IPS-18a (cell line): ENCODE data around the gene UNC5C.
A peak's percentile ranks its signal among the peaks of the same experiment; 100 is the strongest.

ENCODE experiments used
- H3K27ac ChIP-seq: one replicate; pipeline ENCODE4 v1.5.1; 2013; ENCODE audit warnings: low read length
- H3K27me3 ChIP-seq: one replicate; pipeline ENCODE4 v1.6.1; 2013; ENCODE audit warnings: mild to moderate bottlenecking, low read length; ENCODE audit not compliant: control insufficient read depth, insufficient read depth
- H3K36me3 ChIP-seq: one replicate; pipeline ENCODE4 v1.6.1; 2013; ENCODE audit warnings: low read depth, low read length; ENCODE audit not compliant: control insufficient read depth
- H3K4me1 ChIP-seq: one replicate; pipeline ENCODE4 v1.6.1; 2013; ENCODE audit warnings: low read depth, low read length; ENCODE audit not compliant: control insufficient read depth
- H3K4me3 ChIP-seq: one replicate; pipeline ENCODE4 v1.5.1; 2013; ENCODE audit warnings: low read length
- H3K9ac ChIP-seq: one replicate; pipeline ENCODE4 v1.6.1; 2013; ENCODE audit warnings: mild to moderate bottlenecking, low read length, moderate library complexity
- H3K9me3 ChIP-seq: one replicate; pipeline ENCODE4 v1.6.1; 2013; ENCODE audit warnings: low read depth, low read length; ENCODE audit not compliant: control insufficient read depth

Gene UNC5C

DNA sequence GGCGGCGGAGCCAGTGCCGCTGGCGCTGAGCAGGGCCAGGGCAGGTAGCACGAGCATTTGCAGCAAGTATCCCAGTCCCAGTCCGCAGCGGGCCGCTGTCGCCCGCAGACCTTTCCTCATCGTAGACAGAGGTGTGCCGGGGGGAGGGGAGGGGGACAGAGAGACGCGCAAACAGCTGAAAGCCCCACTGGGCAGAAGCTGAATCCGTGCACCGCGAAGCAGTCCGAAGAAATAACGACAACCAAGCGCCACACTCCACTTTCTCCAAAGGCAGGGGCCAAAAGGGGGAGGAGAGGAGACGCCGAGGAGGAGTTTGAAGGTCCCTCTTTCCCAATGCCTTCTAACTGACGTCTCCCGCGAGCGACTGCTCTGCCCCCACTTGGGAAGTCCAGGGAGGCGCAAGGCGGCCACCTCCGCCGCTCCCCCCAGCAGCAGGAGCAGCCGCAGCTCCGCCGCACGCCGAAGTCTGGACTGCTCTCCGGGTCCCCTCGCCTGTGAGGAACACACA lies at the start of gene UNC5C:
UNC5C (minus strand) TSS at position 236 of the 508 bp plus-strand sequence.
- no peak within 1 kb of the TSS for H3K27ac ChIP-seq
- no peaks in the 10 kb centered on the region for H3K36me3 ChIP-seq
- H3K4me3 ChIP-seq: peak within 1 kb of the TSS; percentile 66
- no peaks in the 10 kb centered on the region for H3K9me3 ChIP-seq
- peaks cover 19% of the 10 kb centered on the region for H3K4me1 ChIP-seq
- peak within 1 kb of the TSS; percentile 21 for H3K9ac ChIP-seq
- peaks cover 66% of the 10 kb centered on the region for H3K27me3 ChIP-seq

DNA sequence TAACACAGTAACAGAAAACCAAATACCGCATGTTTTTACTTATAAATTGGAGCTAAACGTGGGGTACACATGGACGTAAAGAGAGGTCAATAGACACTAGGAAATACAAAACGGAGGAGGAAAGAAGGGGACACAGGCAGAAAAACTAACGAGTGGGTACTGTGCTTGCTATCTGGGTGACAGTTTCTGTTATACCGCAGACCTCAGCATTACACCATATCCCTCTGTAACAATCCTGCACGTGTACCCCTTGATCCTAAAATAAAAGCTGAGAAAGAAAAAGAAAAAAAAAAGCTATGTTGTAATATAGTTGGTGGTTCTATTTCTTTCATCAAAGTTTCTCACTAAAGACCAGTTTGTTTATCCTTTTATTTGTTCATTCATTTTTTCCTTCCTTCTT lies 47.9 kb upstream of the UNC5C start:
- H3K9me3 ChIP-seq: no peaks in the 10 kb centered on the region

DNA sequence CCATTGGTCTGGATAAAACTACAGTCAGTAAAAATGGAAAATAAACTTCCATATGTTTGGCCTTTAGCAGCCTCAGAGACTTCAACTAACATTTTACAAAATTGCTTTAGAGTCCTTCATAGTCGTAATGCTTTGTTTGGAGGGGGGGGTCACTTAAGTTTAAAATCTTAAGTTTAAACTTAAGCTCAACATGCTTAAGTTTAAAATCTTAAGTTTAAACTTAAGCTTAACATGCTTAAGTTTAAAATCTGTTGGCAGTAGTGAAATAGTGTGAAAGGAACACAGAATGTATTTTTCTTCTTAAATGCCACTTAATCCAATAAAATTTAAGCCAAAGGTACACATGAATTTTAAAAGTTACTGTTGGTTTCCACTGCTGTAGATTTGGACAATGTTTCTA lies 45.9 kb upstream of the UNC5C start:
- Histone ChIP-seq H3K27ac (no peak overlapping the region), H3K4me3 (no peak overlapping the region), H3K9ac (no peak overlapping the region), H3K4me1 (no peaks in the 10 kb centered on the region), H3K36me3 (no peaks in the 10 kb centered on the region), H3K27me3 (no peaks in the 10 kb centered on the region), H3K9me3 (no peaks in the 10 kb centered on the region)

More for the DNA sequence above, 47.9 kb upstream of the UNC5C start:
- H3K27ac ChIP-seq: no peak overlapping the region
- H3K4me1 ChIP-seq: no peaks in the 10 kb centered on the region
- H3K9ac ChIP-seq: no peak overlapping the region
- no peaks in the 10 kb centered on the region for H3K27me3 ChIP-seq
- no peaks in the 10 kb centered on the region for H3K36me3 ChIP-seq
- no peak overlapping the region for H3K4me3 ChIP-seq

DNA sequence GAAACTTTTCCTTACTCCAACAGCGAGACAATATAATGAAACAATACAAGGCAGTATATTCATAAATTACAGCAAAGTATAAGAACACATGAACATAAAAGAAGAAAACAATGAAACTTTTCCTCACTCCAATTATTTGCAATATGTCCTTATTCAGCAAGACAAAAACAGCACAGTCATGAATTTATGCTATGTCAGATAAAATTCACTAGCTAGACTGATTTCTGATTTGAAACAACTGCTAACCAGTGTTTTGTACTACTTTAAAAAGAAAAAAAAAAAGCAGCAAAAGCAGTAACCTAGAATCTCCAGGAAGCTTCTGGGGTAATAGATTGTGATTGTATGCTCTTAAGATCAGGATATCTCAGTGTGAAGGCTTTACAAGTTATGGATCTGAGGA lies 45.2 kb upstream of the UNC5C start:
- no peak overlapping the region for H3K4me3 ChIP-seq
- no peaks in the 10 kb centered on the region for H3K4me1 ChIP-seq
- H3K9me3 ChIP-seq: no peaks in the 10 kb centered on the region
- H3K36me3 ChIP-seq: no peaks in the 10 kb centered on the region
- no peak overlapping the region for H3K9ac ChIP-seq
- H3K27ac ChIP-seq: no peak overlapping the region
- no peaks in the 10 kb centered on the region for H3K27me3 ChIP-seq

DNA sequence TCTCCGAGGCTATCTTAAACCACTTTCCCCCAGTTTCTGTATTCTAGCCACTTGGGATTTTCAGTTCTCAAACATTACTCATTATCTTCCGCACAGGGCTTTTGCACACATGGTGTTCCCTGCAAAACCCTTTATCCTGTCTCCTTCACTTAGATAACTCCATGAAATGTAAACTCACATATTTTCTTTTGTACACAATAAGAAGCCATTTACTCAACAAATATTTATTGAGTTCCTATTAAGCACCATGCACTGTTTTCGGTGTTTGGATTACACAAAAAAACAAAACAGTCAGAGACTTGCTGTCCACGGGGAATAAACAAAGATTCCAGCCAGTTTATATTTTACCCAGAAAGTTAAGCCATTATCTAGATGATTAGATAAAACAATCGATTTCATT lies 42.5 kb upstream of the UNC5C start:
- H3K4me1 ChIP-seq: no peaks in the 10 kb centered on the region
- no peaks in the 10 kb centered on the region for H3K36me3 ChIP-seq
- no peak overlapping the region for H3K4me3 ChIP-seq
- no peaks in the 10 kb centered on the region for H3K27me3 ChIP-seq
- H3K27ac ChIP-seq: no peak overlapping the region
- no peaks in the 10 kb centered on the region for H3K9me3 ChIP-seq
- H3K9ac ChIP-seq: no peak overlapping the region

DNA sequence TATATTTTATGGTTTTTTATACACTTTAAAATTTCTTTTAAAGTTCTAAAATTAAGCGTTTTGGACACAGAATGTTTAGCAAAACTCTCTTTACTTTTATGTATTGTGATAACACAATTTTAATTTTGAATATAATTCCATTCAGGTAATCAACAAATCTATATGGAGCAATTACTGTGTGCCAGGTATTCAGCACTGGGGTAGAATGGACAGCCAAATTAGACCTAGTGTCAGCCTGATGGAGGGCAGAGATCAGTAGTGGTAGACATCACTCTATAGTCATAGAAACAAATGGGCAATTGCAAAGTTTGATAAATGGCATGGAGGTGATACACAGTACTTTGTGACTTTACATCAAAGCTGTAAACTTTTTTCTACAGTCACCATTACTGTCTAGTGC lies 41.8 kb upstream of the UNC5C start:
- Histone ChIP-seq H3K4me3 (no peak overlapping the region), H3K9ac (no peak overlapping the region), H3K27ac (no peak overlapping the region), H3K36me3 (no peaks in the 10 kb centered on the region), H3K9me3 (no peaks in the 10 kb centered on the region), H3K4me1 (no peaks in the 10 kb centered on the region), H3K27me3 (no peaks in the 10 kb centered on the region)

DNA sequence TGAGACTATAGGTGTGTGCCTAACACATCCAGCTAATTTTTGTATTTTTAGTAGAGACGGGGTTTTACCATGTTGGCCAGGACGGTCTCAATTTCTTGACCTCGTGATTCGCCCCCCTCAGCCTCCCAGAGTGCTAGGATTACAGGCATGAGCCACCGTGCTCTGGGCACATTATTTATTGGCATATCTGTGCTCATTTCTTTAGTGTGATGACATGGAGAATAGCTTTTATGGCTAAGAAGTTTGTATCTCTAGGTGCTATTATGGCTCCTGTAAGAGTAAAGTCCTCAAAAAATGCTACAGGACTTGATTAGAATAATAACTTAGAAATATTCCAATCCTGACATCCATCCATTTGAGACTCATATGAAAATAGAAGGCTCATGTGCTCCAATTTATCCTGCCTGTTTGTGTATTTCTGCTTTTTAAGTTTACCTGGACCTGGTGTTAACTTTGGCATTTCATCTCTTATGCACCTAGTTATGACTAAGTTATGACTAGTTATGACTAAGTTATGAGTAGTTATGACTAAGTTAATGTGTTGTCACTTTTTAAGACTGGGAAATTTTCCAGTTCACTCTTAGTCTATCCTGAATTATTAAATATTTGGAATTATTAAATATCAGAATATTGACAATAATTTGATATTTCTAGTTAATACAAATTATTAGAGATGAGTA lies 36.4 kb upstream of the UNC5C start:
- no peaks in the 10 kb centered on the region for H3K27me3 ChIP-seq
- H3K4me1 ChIP-seq: no peaks in the 10 kb centered on the region
- H3K9ac ChIP-seq: no peak overlapping the region
- H3K36me3 ChIP-seq: no peaks in the 10 kb centered on the region
- H3K4me3 ChIP-seq: no peak overlapping the region
- H3K9me3 ChIP-seq: no peaks in the 10 kb centered on the region
- no peak overlapping the region for H3K27ac ChIP-seq

DNA sequence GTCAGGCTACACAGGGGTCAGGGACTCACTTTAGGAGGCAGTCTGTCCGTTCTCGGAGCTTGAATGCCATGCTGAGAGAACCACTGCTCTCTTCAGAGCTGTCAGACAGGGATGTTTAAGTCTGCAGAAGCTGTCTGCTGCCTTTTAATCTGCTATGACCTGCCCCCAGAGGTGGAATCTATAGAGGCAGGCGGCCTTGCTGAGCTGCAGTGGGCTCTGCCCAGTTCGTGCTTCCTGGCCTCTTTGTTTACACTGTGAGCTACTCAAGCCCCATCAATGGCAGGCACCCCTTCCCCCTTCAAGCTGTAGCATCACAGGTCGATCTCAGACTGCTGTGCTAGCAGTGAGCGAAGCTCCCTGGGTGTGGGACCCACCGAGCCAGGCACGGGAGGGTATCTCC lies 31.5 kb upstream of the UNC5C start:
- Histone ChIP-seq H3K4me1 (no peaks in the 10 kb centered on the region), H3K27ac (no peak overlapping the region), H3K9ac (no peak overlapping the region), H3K36me3 (no peaks in the 10 kb centered on the region), H3K27me3 (no peaks in the 10 kb centered on the region), H3K9me3 (no peaks in the 10 kb centered on the region), H3K4me3 (no peak overlapping the region)

DNA sequence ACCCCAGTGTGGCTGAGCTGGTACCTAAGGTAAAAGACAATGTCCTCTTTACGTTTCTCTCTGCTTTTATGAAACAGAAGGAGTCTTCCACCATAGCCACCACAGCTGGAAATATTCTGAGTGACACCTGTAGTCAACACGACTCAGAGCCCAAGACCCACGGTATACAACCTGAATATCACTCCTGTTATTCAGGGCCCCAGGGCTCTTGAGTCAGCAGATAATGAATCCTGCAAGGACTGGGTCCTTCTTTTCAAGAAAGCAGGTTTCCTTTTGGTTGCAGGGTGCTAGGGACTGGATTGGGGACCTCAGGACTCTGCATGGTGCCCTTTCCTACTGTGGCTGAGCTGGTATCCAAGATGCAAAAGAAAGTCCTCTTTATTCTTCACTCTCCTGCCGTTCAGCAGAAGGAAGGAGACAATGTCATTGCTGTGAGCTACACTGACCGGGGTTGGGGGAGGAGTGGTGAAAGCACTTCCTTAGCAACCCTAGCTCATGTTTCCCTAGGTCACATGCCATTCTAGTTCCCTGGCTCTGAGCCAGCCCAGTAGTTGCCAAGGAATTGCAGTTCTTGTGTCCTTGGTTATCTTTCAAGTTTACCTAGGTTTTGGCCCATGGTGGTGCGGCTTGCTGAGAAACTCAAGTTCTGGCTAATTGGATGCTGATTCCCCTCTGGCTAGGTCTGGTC lies 23.7 kb upstream of the UNC5C start:
- no peaks in the 10 kb centered on the region for H3K27me3 ChIP-seq
- H3K9ac ChIP-seq: no peak overlapping the region
- H3K36me3 ChIP-seq: no peaks in the 10 kb centered on the region
- no peaks in the 10 kb centered on the region for H3K9me3 ChIP-seq
- H3K27ac ChIP-seq: no peak overlapping the region
- no peak overlapping the region for H3K4me3 ChIP-seq
- no peaks in the 10 kb centered on the region for H3K4me1 ChIP-seq

DNA sequence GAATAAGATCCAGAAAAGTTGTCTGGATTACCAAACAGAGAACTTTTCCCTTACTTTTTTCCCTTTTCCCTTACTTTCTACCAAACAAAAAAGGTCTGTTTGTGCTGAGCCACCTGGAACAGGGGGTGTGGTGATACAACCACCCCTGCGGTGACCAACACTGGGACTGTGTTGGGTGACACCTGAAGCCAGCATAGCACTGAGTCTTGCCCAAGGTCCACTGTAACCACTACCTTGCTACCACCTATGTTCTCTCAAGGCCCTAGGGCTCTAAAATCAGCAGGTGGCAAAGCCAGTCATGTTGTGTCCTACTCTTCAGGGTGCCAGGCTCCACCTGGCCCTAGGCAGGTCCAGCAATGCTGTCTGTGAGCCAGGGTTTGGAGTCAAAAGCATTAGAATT lies 22.8 kb upstream of the UNC5C start:
- Histone ChIP-seq H3K27me3 (no peaks in the 10 kb centered on the region), H3K36me3 (no peaks in the 10 kb centered on the region), H3K27ac (no peak overlapping the region), H3K4me3 (no peak overlapping the region), H3K9ac (no peak overlapping the region), H3K9me3 (no peaks in the 10 kb centered on the region), H3K4me1 (no peaks in the 10 kb centered on the region)

DNA sequence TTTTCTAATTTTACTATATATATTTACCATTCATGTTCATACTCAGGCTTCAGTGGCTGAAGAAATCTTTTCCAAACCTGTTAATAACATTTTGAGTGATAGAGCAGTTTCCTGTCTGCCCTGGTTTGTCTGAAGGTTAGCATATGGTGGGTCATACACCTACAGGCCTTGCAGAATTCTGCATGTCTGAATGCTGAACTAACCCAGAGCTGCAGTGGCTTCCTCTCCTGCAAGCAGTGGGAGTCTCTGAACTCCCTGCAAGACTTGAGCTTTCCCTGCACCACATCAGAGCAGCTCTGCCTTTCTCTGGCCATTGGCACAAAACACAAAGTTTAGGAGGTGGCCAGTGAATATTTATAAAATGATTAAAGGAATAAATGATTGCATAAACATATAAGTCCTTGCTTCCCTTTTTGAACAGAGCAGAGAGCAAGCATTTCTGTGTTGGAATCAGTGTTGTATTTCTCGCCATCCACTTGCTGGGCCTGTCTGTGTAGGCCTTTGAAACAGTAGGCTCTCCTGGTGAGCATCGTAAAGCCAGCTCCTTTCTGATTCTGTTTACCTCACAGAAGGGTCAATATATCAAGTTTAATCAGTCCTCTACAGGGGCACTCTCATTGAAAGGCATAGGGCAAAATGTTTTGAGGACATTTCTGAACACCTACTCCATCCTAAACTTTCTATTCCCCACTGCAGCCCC lies 15.0 kb upstream of the UNC5C start:
- H3K4me1 ChIP-seq: no peaks in the 10 kb centered on the region
- no peaks in the 10 kb centered on the region for H3K27me3 ChIP-seq
- no peaks in the 10 kb centered on the region for H3K36me3 ChIP-seq
- H3K9ac ChIP-seq: no peak overlapping the region
- no peak overlapping the region for H3K27ac ChIP-seq
- H3K9me3 ChIP-seq: no peaks in the 10 kb centered on the region
- H3K4me3 ChIP-seq: no peak overlapping the region
